SK-N-SH (cell line): ENCODE data around the gene ASCC1.

Experiments
- EP300 ChIP-seq, 2 experiments: IDR thresholded peaks; 2 replicates each; pipeline versions ENCODE4 v1.4.0 to v1.6.1; 2012; ENCODE audit warnings: borderline replicate concordance in 1 of 2, low read depth in 1 of 2, low read length in 1 of 2
- TF ChIP-seq, protein P1 (sequence below): fragments of 200-600 bp; sonication (generic); IDR thresholded peaks from 2 replicates; pipeline ENCODE4 v1.6.1; 2017; ENCODE audit warnings: antibody characterized with exemption, mild to moderate bottlenecking, moderate library complexity

DNA sequence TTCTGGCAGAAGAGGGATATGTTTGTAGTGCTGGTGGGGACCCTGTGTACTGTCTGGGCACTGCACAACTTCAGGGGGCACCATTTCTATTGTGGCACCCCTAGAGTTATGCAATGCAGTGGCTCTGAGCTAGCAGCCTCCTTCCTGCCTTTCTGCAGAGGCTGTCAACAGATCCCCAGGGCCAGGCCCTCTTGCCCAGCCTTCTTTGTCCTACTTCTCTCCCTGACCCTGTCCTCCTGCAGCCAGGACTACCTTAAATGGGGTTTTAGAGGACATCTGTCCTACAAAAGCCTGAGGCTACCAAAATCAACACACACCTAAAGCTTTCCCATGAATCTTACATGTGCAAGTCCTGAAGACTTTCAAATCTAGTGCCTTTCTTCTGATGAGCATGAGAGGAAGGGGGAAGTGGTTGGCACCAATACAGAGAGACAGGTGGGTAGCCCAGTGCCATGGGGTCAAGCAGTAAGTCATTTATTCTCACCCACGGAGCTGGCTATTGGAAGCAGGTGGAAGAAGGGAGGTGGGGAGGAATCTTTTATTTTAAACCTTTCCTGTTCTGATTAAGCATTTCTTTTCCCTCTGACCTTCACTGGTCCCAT, 130.1 kb downstream of the ASCC1 start:
- TF ChIP-seq, protein P1, sequence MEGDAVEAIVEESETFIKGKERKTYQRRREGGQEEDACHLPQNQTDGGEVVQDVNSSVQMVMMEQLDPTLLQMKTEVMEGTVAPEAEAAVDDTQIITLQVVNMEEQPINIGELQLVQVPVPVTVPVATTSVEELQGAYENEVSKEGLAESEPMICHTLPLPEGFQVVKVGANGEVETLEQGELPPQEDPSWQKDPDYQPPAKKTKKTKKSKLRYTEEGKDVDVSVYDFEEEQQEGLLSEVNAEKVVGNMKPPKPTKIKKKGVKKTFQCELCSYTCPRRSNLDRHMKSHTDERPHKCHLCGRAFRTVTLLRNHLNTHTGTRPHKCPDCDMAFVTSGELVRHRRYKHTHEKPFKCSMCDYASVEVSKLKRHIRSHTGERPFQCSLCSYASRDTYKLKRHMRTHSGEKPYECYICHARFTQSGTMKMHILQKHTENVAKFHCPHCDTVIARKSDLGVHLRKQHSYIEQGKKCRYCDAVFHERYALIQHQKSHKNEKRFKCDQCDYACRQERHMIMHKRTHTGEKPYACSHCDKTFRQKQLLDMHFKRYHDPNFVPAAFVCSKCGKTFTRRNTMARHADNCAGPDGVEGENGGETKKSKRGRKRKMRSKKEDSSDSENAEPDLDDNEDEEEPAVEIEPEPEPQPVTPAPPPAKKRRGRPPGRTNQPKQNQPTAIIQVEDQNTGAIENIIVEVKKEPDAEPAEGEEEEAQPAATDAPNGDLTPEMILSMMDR = no peak
- TF ChIP-seq EP300 (IDR thresholded peaks at IDR 0.05; ENCODE audit: borderline replicate concordance in 1 of 2, low read depth in 1 of 2, low read length in 1 of 2) = no peak
